Stimulated activated CD8-positive, alpha-beta memory T cell treated with anti-CD3 and anti-CD28 coated beads, Interleukin-12 subunit alpha, Interleukin-12 subunit beta, amount 100 ng/mL, for 1 hour (primary cell): ENCODE measurements around the gene TBX19.

ENCODE experiments used
- DNase-seq: peaks from one replicate; pipeline ENCODE4 v3.0.0-alpha.2; 2020; ENCODE audit warnings: low read depth

Gene TBX19

GRCh38 chr1:168281603-168282325 is 1.1 kb downstream of the TBX19 start:
- no peak for DNase-seq

GRCh38 chr1:168285521-168285790 is 4.8 kb downstream of the TBX19 start:
- no peak for DNase-seq

GRCh38 chr1:168285971-168286927 is 5.6 kb downstream of the TBX19 start:
- no peak for DNase-seq

- DNase-seq = no peak
These were observed 6.6 kb downstream of the TBX19 start for GRCh38 chr1:168287237-168287664.

- no peak for DNase-seq
These were observed 7.8 kb downstream of the TBX19 start for GRCh38 chr1:168288311-168289052.

- no peak for DNase-seq
These were observed 10.7 kb downstream of the TBX19 start for GRCh38 chr1:168291222-168291837.

GRCh38 chr1:168293356-168293755 is 12.7 kb downstream of the TBX19 start:
- DNase-seq = no peak

GRCh38 chr1:168295411-168296114 is 14.9 kb downstream of the TBX19 start:
- DNase-seq = no peak

- DNase-seq = no peak
These were observed 16.5 kb downstream of the TBX19 start for GRCh38 chr1:168297019-168297730.

- no peak for DNase-seq
These were observed 17.8 kb downstream of the TBX19 start for GRCh38 chr1:168298446-168298845.

GRCh38 chr1:168300626-168301025 is 19.9 kb downstream of the TBX19 start:
- DNase-seq = no peak

- DNase-seq = no peak
These were observed 21.1 kb downstream of the TBX19 start for GRCh38 chr1:168301664-168302320.

- DNase-seq = no peak
These were observed 23.3 kb downstream of the TBX19 start for GRCh38 chr1:168303716-168304540.

GRCh38 chr1:168304865-168305264 is 24.2 kb downstream of the TBX19 start:
- DNase-seq = no peak

- no peak for DNase-seq
These were observed 32.3 kb downstream of the TBX19 start for GRCh38 chr1:168312718-168313604.

GRCh38 chr1:168316142-168316541 is 35.5 kb downstream of the TBX19 start:
- no peak for DNase-seq

- DNase-seq = no peak
These were observed 36.6 kb downstream of the TBX19 start for GRCh38 chr1:168317309-168317708.

GRCh38 chr1:168319691-168320090 is 39.0 kb downstream of the TBX19 start:
- no peak for DNase-seq
